HPDE6-E6E7 (cell line): Measurements from ENCODE around the gene TMEM154.

Experiments used
- DNase-seq: peaks from one replicate; pipeline ENCODE4 v3.0.0; 2011; ENCODE audit warnings: missing footprints; ENCODE audit errors: extremely low spot score

The TMEM154 gene

GRCh38 chr4:152630324-152630723, 49.5 kb downstream of the TMEM154 start:
- no peak for DNase-seq

DNA sequence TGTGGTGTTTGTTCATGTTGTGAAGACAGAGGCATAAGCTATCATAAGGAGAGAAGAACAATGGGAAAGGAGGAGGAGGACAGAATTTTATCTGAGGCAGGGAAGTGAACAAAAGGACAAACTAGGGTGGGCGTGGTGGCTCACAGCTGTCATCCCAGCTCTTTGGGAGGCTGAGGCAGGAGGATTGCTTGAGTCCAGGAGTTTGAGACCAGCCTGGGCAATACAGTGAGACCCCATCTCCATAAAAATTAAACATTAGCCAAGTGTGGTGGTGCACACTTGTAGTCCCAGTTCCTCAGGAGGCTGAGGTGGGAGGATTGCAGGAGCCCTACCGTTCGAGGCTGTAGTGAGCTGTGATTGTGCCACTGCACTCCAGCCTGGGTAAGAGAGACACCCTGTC, 49.9 kb downstream of the TMEM154 start:
- no peak for DNase-seq

- DNase-seq = no peak
Measured at GRCh38 chr4:152628128-152628527, 51.7 kb downstream of the TMEM154 start.

- no peak for DNase-seq
Measured at GRCh38 chr4:152626790-152627189, 53.0 kb downstream of the TMEM154 start.

DNA sequence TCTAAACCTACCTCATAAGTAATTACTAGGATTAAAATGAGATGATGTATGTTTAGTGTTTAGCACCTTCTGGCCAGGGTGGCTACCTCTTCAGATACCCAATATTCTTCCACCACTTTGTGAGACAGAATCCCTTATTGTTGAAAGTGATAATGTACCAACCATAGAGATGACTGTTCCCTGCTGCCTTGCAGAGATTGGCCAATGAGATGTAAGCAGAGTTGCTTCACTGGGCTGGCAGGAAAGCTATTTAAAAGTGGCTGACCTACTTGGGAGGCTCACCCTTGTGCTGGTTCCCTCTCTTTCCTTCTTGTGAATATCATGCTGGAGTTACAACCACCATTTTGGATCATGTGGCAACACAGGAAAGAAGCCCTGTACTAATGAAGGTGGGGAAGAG, 58.9 kb downstream of the TMEM154 start:
- DNase-seq = no peak

DNA sequence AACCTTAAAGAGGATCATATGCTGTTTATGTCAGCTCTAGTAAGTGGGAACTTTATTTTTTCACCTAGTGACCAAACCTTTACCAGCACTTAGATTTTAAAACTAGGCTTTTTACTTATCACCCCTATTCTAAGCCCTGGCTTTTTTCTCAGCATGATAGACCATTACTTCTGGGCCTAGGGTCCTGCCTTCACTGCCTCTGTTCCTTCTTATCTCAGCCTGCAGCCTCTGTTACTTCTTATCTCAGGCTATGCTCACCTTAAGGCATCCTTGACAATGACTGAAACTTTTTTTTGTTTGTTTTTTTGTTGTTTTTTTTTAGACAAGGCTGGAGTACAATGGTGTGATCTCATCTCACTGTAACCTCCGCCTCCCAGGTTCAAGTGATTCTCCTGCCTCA, 59.6 kb downstream of the TMEM154 start:
- no peak for DNase-seq

DNA sequence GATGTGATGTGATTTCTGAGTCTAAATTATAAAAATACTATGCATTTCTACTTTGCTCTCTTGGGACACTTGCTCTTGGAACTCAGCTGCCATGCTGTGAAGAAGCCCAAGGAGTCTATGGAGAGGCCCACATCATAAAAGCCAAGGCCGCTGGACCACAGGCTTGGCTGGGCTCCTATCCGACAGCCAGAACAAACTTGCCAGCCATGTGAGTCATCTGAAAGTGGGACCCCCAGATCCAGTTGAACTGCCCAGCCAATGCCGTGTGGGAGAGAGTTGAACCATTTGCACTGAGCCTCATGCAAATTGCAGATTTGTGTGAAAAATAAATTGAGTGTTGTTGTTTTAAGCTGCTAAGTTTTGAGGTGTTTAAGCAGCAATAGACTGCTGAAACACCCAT, 60.2 kb downstream of the TMEM154 start:
- DNase-seq = no peak

- peak; percentile 90 for DNase-seq
Measured at GRCh38 chr4:152618971-152619370, 60.8 kb downstream of the TMEM154 start.

DNA sequence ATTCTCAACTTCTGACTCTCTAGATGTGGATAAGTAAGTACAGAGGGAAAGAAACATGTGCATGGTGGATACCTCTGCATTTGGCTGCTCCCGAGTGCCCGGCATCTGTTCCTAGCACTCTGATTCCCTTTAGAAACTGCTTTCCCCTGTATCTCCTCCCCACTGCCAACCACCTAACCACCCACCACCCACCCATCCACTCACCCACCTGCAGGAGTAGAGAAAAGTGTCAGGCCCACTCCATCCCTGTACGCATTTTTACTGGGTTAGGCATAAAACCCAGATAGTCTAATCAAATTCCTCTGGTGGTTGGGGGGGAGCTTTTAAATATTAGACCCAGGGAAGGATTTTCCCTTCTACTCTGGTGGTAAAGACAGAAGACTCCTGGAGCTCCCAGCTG, 63.0 kb downstream of the TMEM154 start:
- no peak for DNase-seq

GRCh38 chr4:152613841-152614721, 65.7 kb downstream of the TMEM154 start:
- peak; percentile 75 for DNase-seq

DNA sequence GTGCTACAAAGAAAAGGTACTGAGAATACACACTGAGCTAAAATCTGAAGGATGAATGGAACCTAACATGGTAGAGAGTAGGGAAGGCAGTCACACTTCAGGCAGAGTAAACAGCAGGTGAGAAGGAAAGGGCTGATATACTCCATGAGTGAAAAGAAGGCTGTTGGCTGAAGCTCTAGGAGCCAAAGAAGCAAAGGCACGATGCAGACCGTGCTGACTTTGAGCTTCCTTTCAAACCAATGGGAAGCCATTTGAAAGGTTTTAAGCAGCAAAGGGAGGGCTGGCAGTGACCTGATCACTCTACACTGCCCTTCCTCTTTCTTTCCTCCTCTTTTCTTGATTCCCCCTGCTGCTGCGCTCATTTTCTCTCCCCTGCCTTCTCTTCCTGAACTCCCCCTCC, 66.4 kb downstream of the TMEM154 start:
- no peak for DNase-seq

DNA sequence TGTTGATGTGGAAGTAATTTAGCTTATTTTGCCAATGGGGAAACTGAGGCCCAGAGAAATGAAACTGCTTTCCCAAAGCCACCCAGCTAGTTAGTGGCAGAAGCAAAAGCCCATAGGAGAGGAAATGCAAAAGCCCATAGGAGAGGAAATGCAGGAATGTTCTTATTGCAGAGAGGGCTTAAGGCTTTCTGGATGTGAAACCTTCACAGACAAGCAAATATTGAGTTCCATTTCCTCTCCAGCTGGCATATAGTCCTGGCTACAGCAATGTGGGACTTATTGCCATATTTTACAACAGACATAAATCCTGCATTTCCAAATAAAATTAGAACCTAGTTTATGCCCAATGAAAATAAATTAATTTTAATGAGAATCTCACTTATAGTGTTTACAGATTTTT, 69.7 kb downstream of the TMEM154 start:
- no peak for DNase-seq

DNA sequence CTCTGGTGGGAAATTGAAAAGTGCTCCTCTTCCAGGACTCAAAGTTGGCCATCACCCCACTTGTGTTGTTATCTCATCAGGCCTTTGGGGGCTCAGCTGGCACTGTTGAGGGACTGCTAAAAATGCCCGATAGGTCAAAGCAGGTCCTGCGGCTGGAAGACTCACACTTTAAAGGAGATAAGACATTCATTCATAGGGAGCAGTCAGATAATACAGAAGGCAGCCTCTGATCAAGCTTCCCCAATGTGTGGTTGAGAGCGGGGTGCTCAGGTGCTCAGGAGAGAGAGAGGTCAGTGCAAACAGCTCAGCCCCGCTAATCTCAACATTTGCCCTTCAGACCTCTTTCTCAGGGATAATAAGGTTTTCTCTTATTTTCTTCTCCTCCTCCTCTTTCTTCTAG, 70.3 kb downstream of the TMEM154 start:
- no peak for DNase-seq

DNA sequence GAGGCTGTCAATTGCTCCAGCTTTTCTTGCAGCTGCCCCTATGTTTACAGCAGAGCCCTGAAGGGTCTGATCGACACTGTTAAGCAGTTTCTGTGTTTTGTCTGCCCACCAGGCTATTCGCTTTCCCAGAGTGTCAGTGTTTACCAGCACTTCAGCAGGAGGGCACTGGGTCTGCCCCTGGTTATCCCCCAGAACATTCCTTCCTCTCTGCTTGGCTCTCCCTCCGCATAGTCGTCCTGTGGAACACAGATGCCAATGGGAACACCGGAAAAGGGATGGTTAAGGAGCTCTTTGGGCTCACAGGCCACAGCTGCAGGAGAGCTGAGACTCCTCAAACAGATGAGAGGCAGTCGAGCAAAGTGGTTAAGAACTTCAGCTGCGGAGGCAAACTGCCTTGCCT, 72.6 kb downstream of the TMEM154 start:
- DNase-seq = no peak

DNA sequence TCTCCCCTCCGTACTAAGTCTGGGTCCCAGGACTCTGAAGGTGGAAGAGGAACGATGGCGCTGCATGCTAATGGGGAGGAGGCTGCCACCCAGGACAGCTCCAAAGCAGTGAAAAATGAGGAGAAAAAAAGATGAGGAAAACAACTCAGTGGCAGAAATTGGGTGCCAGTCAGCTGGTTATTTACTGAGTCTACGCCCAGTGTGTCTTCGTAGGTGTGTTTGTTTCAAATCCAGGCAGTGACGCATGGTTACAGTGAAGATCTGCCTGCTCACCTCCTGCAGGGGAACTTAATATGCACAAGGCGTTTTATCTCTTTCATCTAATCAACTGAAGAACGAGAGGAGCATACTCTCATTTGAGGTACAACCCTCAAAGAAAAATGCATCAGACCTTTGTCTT, 73.0 kb downstream of the TMEM154 start:
- no peak for DNase-seq

- no peak for DNase-seq
Measured at GRCh38 chr4:152605641-152606335, 74.0 kb downstream of the TMEM154 start.

- no peak for DNase-seq
Measured at GRCh38 chr4:152605031-152605430, 74.8 kb downstream of the TMEM154 start.

- no peak for DNase-seq
Measured at GRCh38 chr4:152601156-152601555, 78.6 kb downstream of the TMEM154 start.

- DNase-seq = no peak
Measured at GRCh38 chr4:152599636-152600035, 80.2 kb downstream of the TMEM154 start.

DNA sequence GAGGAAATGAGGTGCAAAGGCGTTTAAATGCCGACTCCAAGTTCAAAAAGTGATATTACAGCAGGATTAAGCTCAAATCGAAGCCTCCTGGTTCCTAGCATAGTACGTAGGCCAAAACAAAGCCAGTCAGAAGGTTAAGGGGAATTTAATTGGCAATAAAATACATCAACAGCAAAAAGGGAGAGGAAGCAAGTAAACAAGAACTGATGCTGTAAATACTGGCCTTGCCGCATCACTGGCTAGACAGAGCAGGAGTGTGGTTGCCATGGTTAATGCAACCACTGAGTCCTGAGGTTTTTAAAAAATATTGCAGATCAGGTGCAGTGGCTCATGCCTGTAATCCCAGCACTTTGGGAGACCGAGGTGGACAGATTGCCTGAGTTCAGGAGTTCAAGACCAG, 80.7 kb downstream of the TMEM154 start:
- no peak for DNase-seq

DNA sequence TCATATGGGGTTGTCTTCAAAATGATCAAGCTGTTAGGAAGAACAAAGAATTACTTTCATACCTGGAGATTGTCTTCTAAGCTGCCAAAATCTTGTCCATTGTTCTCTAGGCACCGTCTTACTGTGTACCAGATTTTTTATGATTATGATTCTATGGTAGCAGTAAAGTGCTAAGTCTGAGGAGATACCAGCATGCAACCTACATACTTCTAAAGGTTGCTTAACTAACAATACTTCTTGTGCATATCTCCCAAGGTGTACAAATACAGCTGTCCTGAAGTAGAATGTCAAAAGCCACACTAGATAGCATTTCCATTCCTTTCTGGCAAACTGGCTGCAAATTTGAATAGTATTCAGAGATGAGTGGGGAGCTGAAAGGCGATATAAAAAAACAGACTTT, 81.3 kb downstream of the TMEM154 start:
- DNase-seq = no peak

- DNase-seq = no peak
Measured at GRCh38 chr4:152594978-152595925, 84.5 kb downstream of the TMEM154 start.
